Neuronal stem cell (in vitro differentiated cells): ENCODE results near the gene TMPRSS12.
A peak's percentile ranks its signal among the peaks of the same experiment; 100 is the strongest.
"Not testable (repeated sequence)": the region's sequence is repeated elsewhere in the genome, so short reads cannot be mapped to it uniquely, and the experiment has no call there.

Source experiments
- DNase-seq: peaks from one replicate; pipeline ENCODE4 v3.0.0-alpha.2; 2013; ENCODE audit warnings: low spot score
- H2AFZ ChIP-seq: one replicate; pipeline ENCODE4 v1.6.1; 2013; ENCODE audit warnings: mild to moderate bottlenecking, low read length, inconsistent platforms
- H2AK5ac ChIP-seq: 2 replicates; pipeline ENCODE4 v1.6.1; 2013; ENCODE audit warnings: low read depth, mild to moderate bottlenecking, inconsistent platforms, low read length, moderate library complexity, mixed read lengths
- H2BK120ac ChIP-seq: 2 replicates; pipeline ENCODE4 v1.6.1; 2013; ENCODE audit warnings: low read depth, mild to moderate bottlenecking, inconsistent platforms, low read length, moderate library complexity, mixed read lengths
- H2BK12ac ChIP-seq: one replicate; pipeline ENCODE4 v1.6.1; 2013; ENCODE audit warnings: low read length, inconsistent platforms
- H2BK15ac ChIP-seq: 2 replicates; pipeline ENCODE4 v1.6.1; 2013; ENCODE audit warnings: mild to moderate bottlenecking, low read length, inconsistent platforms, mixed read lengths
- H2BK5ac ChIP-seq: one replicate; pipeline ENCODE4 v1.6.1; 2013; ENCODE audit warnings: inconsistent platforms, mild to moderate bottlenecking, low read length, moderate library complexity
- H3K14ac ChIP-seq: one replicate; pipeline ENCODE4 v1.6.1; 2013; ENCODE audit warnings: low read length, inconsistent platforms
- H3K18ac ChIP-seq: 2 replicates; pipeline ENCODE4 v1.6.1; 2013; ENCODE audit warnings: low read length, inconsistent platforms
- H3K23ac ChIP-seq: 2 replicates; pipeline ENCODE4 v1.6.1; 2013; ENCODE audit warnings: low read depth, mild to moderate bottlenecking, mixed read lengths, low read length, inconsistent platforms; ENCODE audit not compliant: poor library complexity
- H3K27ac ChIP-seq: replicated peaks from 3 replicates; pipeline ENCODE4 v1.5.1; 2013; ENCODE audit warnings: low read length, inconsistent platforms
- H3K27me3 ChIP-seq, 3 experiments: 2 replicates each; pipeline ENCODE4 v1.6.1; 2013; ENCODE audit warnings: low read length in 3 of 3, mild to moderate bottlenecking in 2 of 3, inconsistent platforms in 1 of 3, low read depth in 1 of 3, mixed read lengths in 1 of 3, moderate library complexity in 1 of 3; ENCODE audit not compliant: control insufficient read depth in 3 of 3, insufficient read depth in 3 of 3
- H3K36me3 ChIP-seq, 2 donors: replicated peaks in 1 of 2; 2 replicates each; pipeline ENCODE4 v1.6.1; 2013; ENCODE audit warnings: low read length in 2 of 2; ENCODE audit not compliant: control insufficient read depth in 2 of 2, insufficient read depth in 2 of 2
- H3K4ac ChIP-seq: 2 replicates; pipeline ENCODE4 v1.6.1; 2013; ENCODE audit warnings: inconsistent platforms, mild to moderate bottlenecking, low read length, moderate library complexity
- H3K4me1 ChIP-seq, 2 donors: 1 replicate in 1 of 2; 2 replicates in 1 of 2; pipeline ENCODE4 v1.6.1; 2013; ENCODE audit warnings: low read length in 2 of 2, low read depth in 1 of 2; ENCODE audit not compliant: control insufficient read depth in 2 of 2, insufficient read depth in 1 of 2
- H3K4me2 ChIP-seq: one replicate; pipeline ENCODE4 v1.6.1; 2013; ENCODE audit warnings: mild to moderate bottlenecking, low read length, inconsistent platforms; ENCODE audit not compliant: insufficient read depth, poor library complexity, severe bottlenecking
- H3K4me3 ChIP-seq, 2 donors: 2 replicates each; pipeline ENCODE4 v1.5.1; 2013; ENCODE audit warnings: low read length in 2 of 2, mild to moderate bottlenecking in 2 of 2, inconsistent platforms in 1 of 2, moderate library complexity in 1 of 2
- H3K79me1 ChIP-seq: one replicate; pipeline ENCODE4 v1.6.1; 2013; ENCODE audit warnings: low read depth, mild to moderate bottlenecking, inconsistent platforms, low read length, moderate library complexity
- H3K9ac ChIP-seq: one replicate; pipeline ENCODE4 v1.6.1; 2013; ENCODE audit warnings: mild to moderate bottlenecking, low read depth, low read length, inconsistent platforms; ENCODE audit not compliant: poor library complexity
- H3K9me3 ChIP-seq, 2 donors: replicated peaks in 1 of 2; 2 replicates each; pipeline versions ENCODE3 to v1.6.1; 2013; ENCODE audit warnings: low read length in 2 of 2, mild to moderate bottlenecking in 2 of 2, inconsistent platforms in 1 of 2, low read depth in 1 of 2, mixed read lengths in 1 of 2, moderate library complexity in 1 of 2; ENCODE audit not compliant: control insufficient read depth in 2 of 2, insufficient read depth in 1 of 2
- H4K8ac ChIP-seq: one replicate; pipeline ENCODE4 v1.6.1; 2013; ENCODE audit warnings: low read depth, mild to moderate bottlenecking, inconsistent platforms, low read length, moderate library complexity
- H4K91ac ChIP-seq: one replicate; pipeline ENCODE4 v1.6.1; 2013; ENCODE audit warnings: low read length, low read depth, mild to moderate bottlenecking, inconsistent platforms; ENCODE audit not compliant: poor library complexity
- WGBS, 2 donors: extraction: QIAGEN DNeasy Blood & Tissue Kit; methylation state at CpG; one replicate each; pipeline ENCODE4 v1.1.7; 2013; ENCODE audit warnings: missing lambda C conversion rate in 2 of 2, mixed read lengths in 1 of 2; ENCODE audit not compliant: insufficient read length in 2 of 2, insufficient replicate concordance in 1 of 2; ENCODE audit errors: extremely low coverage in 2 of 2; 5-methylcytosine and 5-hydroxymethylcytosine counted together

The TMPRSS12 gene

GRCh38 chr12:50925342-50925651, 82.6 kb downstream of the TMPRSS12 start:
- H2AFZ ChIP-seq = peak overlapping the region; percentile 77
- WGBS, 2 donors = no CpG with 5 or more reads among the region's 7 CpGs
- H4K8ac ChIP-seq = no peak overlapping the region
- H3K14ac ChIP-seq = no peak overlapping the region
- no peak for DNase-seq
- H3K18ac ChIP-seq = no peak overlapping the region
- H2BK5ac ChIP-seq = no peak overlapping the region
- no peak overlapping the region for H3K4me2 ChIP-seq
- H4K91ac ChIP-seq = no peak overlapping the region
- no peak overlapping the region for H2BK12ac ChIP-seq
- peak overlapping the region in 1 of 2 donors; percentile 44 for H3K4me3 ChIP-seq
- no peak overlapping the region for H2BK120ac ChIP-seq
- H3K4me1 ChIP-seq = peaks cover 9 to 27% of the 10 kb centered on the region in 2 donors
- H3K27me3 ChIP-seq = no peaks in the 10 kb centered on the region
- H2AK5ac ChIP-seq = no peak overlapping the region
- H3K4ac ChIP-seq = no peak overlapping the region
- no peak overlapping the region for H3K27ac ChIP-seq
- no peaks in the 10 kb centered on the region for H3K36me3 ChIP-seq
- no peak overlapping the region for H3K23ac ChIP-seq
- no peak overlapping the region for H2BK15ac ChIP-seq
- H3K9me3 ChIP-seq = no peaks in the 10 kb centered on the region
- no peaks in the 10 kb centered on the region for H3K79me1 ChIP-seq
- H3K9ac ChIP-seq = no peak overlapping the region

- H3K27ac ChIP-seq = no peak overlapping the region
- H3K4me1 ChIP-seq = peaks cover 9 to 27% of the 10 kb centered on the region in 2 donors
- H3K9me3 ChIP-seq = no peaks in the 10 kb centered on the region
- H4K91ac ChIP-seq = no peak overlapping the region
- H3K18ac ChIP-seq = no peak overlapping the region
- H2BK15ac ChIP-seq = no peak overlapping the region
- no peaks in the 10 kb centered on the region for H3K27me3 ChIP-seq
- no peak for DNase-seq
- no peak overlapping the region for H2AFZ ChIP-seq
- no peak overlapping the region for H2BK12ac ChIP-seq
- H4K8ac ChIP-seq = no peak overlapping the region
- no peaks in the 10 kb centered on the region for H3K79me1 ChIP-seq
- H3K4ac ChIP-seq = no peak overlapping the region
- H3K36me3 ChIP-seq = no peaks in the 10 kb centered on the region
- H3K4me3 ChIP-seq = no peak overlapping the region
- no peak overlapping the region for H3K23ac ChIP-seq
- H2BK5ac ChIP-seq = no peak overlapping the region
- no peak overlapping the region for H3K9ac ChIP-seq
- WGBS, 2 donors = no CpG with 5 or more reads among the region's 1 CpG
- no peak overlapping the region for H3K4me2 ChIP-seq
- H2BK120ac ChIP-seq = no peak overlapping the region
- no peak overlapping the region for H2AK5ac ChIP-seq
- no peak overlapping the region for H3K14ac ChIP-seq
These were observed 83.2 kb downstream of the TMPRSS12 start for GRCh38 chr12:50925920-50926319.

- H3K27ac ChIP-seq = no peak overlapping the region
- no peak overlapping the region for H2BK15ac ChIP-seq
- H3K4me2 ChIP-seq = no peak overlapping the region
- DNase-seq = no peak
- no peak overlapping the region for H3K18ac ChIP-seq
- no peaks in the 10 kb centered on the region for H3K36me3 ChIP-seq
- no peak overlapping the region for H2BK5ac ChIP-seq
- no peak overlapping the region for H3K23ac ChIP-seq
- H2BK12ac ChIP-seq = no peak overlapping the region
- no peaks in the 10 kb centered on the region for H3K79me1 ChIP-seq
- H2BK120ac ChIP-seq = no peak overlapping the region
- no CpG with 5 or more reads among the region's 1 CpG for WGBS, 2 donors
- no peak overlapping the region for H3K9ac ChIP-seq
- H2AK5ac ChIP-seq = no peak overlapping the region
- H3K4ac ChIP-seq = no peak overlapping the region
- H3K4me3 ChIP-seq = no peak overlapping the region
- H3K27me3 ChIP-seq = no peaks in the 10 kb centered on the region
- H2AFZ ChIP-seq = no peak overlapping the region
- H3K4me1 ChIP-seq = peaks cover 9 to 27% of the 10 kb centered on the region in 2 donors
- no peak overlapping the region for H4K91ac ChIP-seq
- H4K8ac ChIP-seq = no peak overlapping the region
- no peaks in the 10 kb centered on the region for H3K9me3 ChIP-seq
- H3K14ac ChIP-seq = no peak overlapping the region
These were observed 83.7 kb downstream of the TMPRSS12 start for GRCh38 chr12:50926415-50926814.

- not testable (repeated sequence) for H3K4me2 ChIP-seq, H3K18ac ChIP-seq, H3K4me3 ChIP-seq, H3K9ac ChIP-seq, H2AFZ ChIP-seq, H2BK120ac ChIP-seq, H2AK5ac ChIP-seq, H3K14ac ChIP-seq, H3K27me3 ChIP-seq, H3K79me1 ChIP-seq, DNase-seq, H3K27ac ChIP-seq, H3K36me3 ChIP-seq, H2BK15ac ChIP-seq, H3K4ac ChIP-seq, H4K8ac ChIP-seq, H3K9me3 ChIP-seq, H2BK5ac ChIP-seq, H3K23ac ChIP-seq, H4K91ac ChIP-seq, H2BK12ac ChIP-seq
- peaks cover 9 to 27% of the 10 kb centered on the region in 2 donors for H3K4me1 ChIP-seq
- WGBS, 2 donors = no CpG with 5 or more reads among the region's 3 CpGs
These were observed 84.2 kb downstream of the TMPRSS12 start for GRCh38 chr12:50926932-50927331.
